HG03354 (cell line): ENCODE results near the gene CRCP.
"Not testable (repeated sequence)": the region's sequence is repeated elsewhere in the genome, so short reads cannot be mapped to it uniquely, and the experiment has no call there.

Experiments
- ATAC-seq: cut with Tn5 transposase; IDR thresholded peaks from one replicate; pipeline ENCODE4 v1.9.1; 2021; ENCODE audit warnings: mild to moderate bottlenecking; ENCODE audit not compliant: unreplicated experiment, poor library complexity, severe bottlenecking

The CRCP gene

DNA sequence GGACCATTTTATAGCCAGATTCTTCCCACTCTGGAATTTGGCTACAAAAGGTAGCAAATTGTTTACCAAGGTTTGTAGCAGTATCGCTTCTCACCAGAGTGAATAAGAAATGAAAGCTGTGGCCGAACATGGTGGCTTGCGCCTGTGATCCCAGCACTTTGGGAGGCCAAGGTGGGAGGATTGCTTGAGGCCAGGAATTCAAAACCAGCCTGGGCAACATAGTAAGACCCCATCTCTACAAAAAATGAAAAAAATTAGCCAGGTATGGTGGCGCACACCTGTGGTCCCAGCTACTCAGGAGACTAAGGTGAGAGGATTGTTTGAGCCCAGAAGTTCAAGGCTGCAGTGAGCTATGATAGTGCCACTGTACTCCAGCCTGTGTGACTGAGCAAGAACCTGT is 33.0 kb downstream of the CRCP start:
- not testable (repeated sequence) for ATAC-seq

- no peak for ATAC-seq
Observed at GRCh38 chr7:66150471-66150870, 35.8 kb downstream of the CRCP start.

DNA sequence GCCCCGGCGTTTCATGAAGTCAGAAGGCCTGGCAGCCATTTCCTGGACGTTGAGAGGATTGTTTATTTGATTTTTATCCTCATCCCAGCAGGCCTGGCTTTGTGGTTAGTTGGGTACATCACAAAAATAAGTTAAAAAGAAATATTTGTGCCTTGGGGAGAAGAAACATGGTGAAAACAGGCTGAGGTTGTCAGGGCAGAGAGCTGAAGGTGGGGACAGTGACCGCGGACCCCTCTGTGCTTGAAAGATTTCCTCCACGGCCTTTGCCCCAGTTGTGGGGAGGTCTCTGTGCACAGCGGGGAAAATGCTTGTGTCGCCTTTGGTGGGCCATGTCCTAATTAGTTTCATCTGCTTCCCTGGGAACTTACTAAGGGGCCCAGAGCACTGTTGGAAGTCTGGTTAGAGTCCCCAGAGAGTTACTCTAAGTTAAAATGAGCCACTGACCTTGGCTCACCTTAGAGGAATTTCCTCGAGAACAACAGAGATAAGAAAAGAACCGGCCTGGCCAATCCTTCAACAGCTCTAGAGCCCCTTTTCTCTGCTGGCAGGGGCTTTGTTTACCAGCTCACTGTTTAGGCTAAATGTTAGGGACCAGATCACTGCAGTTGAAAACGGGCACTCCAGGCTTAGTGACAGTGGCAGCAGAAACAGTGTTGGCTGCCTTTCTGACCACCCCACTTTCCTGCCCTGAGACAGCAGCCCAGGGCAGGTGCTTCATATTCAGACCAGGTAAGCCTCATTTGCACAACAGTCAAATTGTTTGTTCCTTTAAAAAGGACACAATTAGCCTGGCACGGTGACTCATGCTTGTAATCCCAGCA is 37.9 kb downstream of the CRCP start:
- no peak for ATAC-seq

- ATAC-seq = no peak
Observed at GRCh38 chr7:66153691-66154090, 39.0 kb downstream of the CRCP start.

DNA sequence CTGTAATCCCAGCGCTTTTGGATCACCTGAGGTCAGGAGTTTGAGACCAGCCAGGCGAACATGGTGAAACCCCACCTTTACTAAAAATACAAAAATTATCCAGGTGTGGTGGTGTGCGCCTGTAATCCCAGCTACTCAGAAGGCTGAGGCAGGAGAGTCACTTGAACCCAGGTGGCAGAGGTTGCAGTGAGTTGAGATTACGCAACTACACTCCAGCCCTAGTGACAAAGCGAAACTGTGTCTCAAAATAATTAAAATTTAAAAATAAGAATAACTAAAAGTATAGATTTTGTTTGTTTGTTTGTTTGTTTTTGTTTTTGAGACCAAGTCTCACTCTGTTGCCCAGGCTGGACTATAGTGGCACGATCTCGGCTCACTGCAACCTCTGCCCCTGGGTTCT is 41.4 kb downstream of the CRCP start:
- not testable (repeated sequence) for ATAC-seq

- no peak for ATAC-seq
Observed at GRCh38 chr7:66157060-66157459, 42.4 kb downstream of the CRCP start.

- no peak for ATAC-seq
Observed at GRCh38 chr7:66162622-66163021, 48.0 kb downstream of the CRCP start.

DNA sequence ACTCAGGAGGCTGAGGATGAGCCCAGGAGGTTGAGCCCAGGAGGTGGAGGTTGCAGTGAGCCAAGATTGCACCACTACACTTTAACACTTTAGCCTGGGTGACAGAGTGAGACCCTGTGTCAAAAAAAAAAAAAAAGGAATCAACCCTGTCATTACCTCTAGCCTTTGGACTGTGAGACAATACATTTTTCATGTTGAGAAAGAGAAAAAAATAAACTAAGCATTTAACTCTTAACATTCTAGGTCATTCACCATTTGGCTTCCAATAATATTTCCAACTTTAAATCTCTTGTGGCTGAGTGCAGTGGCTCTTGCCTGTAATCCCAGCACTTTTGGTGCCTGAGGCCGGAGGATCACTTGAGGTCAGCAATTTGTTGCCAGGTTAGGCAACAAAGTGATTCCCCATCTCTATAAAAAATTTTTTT is 48.6 kb downstream of the CRCP start:
- ATAC-seq = no peak

GRCh38 chr7:66164356-66164755 is 49.7 kb downstream of the CRCP start:
- no peak for ATAC-seq

- no peak for ATAC-seq
Observed at GRCh38 chr7:66167773-66168387, 53.2 kb downstream of the CRCP start.

DNA sequence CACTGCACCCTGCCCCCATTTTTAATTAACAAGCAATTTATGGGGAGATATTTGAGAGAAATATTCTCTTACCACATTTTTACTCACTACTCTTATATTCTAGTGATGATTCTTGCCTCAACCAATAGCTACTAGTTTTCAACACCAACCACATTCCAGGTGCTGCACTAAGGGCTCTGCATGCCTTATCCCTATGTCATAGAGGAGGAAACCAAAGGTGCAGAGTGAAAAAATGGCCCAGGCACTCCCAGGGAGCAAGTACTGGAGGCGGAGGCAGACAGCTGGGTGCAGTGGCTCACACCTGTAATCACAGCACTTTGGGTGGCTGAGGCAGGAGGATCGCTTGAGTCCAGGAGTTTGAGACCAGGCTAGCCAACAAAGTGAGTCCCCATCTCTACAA is 55.0 kb downstream of the CRCP start:
- no peak for ATAC-seq

- ATAC-seq = no peak
Observed at GRCh38 chr7:66170309-66171231, 55.9 kb downstream of the CRCP start.

GRCh38 chr7:66172536-66173401 is 58.1 kb downstream of the CRCP start:
- not testable (repeated sequence) for ATAC-seq

DNA sequence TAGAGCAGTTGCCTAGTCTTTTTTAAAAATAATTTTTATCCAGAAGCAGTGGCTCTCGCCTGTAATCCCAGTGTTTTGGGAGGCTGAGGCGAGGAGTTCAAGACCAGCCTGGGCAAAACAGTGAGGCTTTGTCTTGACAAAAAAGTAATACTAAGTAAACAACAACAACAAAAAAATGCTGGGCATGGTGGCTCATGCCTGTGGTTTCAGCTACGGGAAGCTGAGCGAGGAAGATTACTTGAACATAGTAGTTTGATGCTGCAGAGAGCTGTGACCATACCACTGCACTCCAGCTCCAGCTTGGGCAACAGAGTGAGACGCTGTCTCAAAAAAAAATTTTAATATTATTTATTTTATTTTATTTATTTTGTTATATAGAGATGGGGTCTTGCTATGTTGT is 59.2 kb downstream of the CRCP start:
- no peak for ATAC-seq

DNA sequence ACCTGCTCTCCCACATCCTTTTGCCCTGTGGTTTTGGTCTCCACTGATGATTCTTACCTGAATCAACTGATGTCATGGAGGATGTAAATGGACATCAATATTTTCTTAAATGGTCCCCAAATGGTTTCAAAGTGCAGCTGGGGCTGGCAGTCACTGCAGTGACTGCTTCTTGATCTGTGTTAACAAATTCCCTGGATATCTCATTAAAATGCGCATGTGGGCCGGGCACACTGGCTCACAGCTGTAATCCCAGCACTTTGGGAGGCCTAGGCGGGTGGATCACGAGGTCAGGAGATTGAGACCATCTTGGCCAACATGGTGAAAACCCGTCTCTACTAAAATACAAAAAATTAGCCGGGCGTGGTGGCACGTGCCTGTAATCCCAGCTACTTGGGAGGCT is 60.4 kb downstream of the CRCP start:
- ATAC-seq = not testable (repeated sequence)

DNA sequence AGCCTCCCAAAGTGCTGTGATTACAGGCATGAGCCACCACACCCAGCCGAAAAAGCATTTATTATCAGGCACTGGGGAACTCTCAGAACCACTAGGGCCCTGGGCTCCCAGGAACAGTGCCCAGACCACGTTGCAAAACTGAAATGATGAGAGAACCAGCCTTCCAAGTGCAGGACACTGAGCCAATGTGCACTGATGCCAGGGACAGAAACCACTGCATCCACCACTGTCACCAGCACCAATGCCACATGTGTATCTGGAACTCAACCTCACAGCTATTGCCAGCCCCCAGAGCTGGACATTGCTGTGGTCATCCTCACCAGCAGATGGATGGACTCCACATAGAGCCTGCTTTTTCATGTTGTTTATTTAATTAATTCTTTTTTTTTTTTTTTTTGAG is 62.3 kb downstream of the CRCP start:
- ATAC-seq = no peak

- no peak for ATAC-seq
Observed at GRCh38 chr7:66178258-66178657, 63.6 kb downstream of the CRCP start.

- no peak for ATAC-seq
Observed at GRCh38 chr7:66181329-66181728, 66.7 kb downstream of the CRCP start.

- ATAC-seq = no peak
Observed at GRCh38 chr7:66181845-66182244, 67.2 kb downstream of the CRCP start.
